Natural killer cell treated with Interleukin-12 subunit alpha and Interleukin-12 subunit beta and Interleukin-15 and Interleukin-18, amount 100 ng/mL, for 72 hours (primary cell): ENCODE data around the gene PROC. TPM values are rescaled to one million over a fixed set of nuclear protein-coding genes. Genes with fewer than 3 reads are reported as not detected.
"Not testable (repeated sequence)": the region's sequence is repeated elsewhere in the genome, so short reads cannot be mapped to it uniquely, and the experiment has no call there.

ENCODE experiments used
- ATAC-seq, 2 donors: fragments of 150-1000 bp; cut with Tn5 transposase in 1 of 2; sonication (Bioruptor Pico), chemical (Tn5 transposase) in 1 of 2; 2 replicates each; pipeline ENCODE4 v1.10.0; 2021
- DNase-seq: peaks from one replicate; pipeline ENCODE4 v3.0.0; 2022; ENCODE audit warnings: low spot score
- H3K27ac Mint-ChIP-seq, 2 donors: 1 replicate in 1 of 2; 2 replicates in 1 of 2; pipeline ENCODE4 v1.8.0; 2022; ENCODE audit warnings: mixed read lengths in 2 of 2, mild to moderate bottlenecking in 1 of 2, moderate library complexity in 1 of 2
- H3K27me3 Mint-ChIP-seq, 2 donors: 1 replicate in 1 of 2; 2 replicates in 1 of 2; pipeline ENCODE4 v1.8.0; 2022; ENCODE audit warnings: mixed read lengths in 2 of 2
- H3K36me3 Mint-ChIP-seq: one replicate; pipeline ENCODE4 v1.8.0; 2022; ENCODE audit warnings: mixed read lengths
- H3K4me1 Mint-ChIP-seq, 2 donors: 1 replicate in 1 of 2; 2 replicates in 1 of 2; pipeline ENCODE4 v1.8.0; 2022; ENCODE audit warnings: low read depth in 2 of 2, mixed read lengths in 2 of 2, mild to moderate bottlenecking in 1 of 2
- H3K4me3 Mint-ChIP-seq: one replicate; pipeline ENCODE4 v1.8.0; 2022; ENCODE audit warnings: mixed read lengths
- H3K9me3 Mint-ChIP-seq: 2 replicates; pipeline ENCODE4 v1.8.0; 2022; ENCODE audit warnings: mixed read lengths
- total RNA-seq, 2 donors: library from RNA; stranded (reverse); gene quantifications; one replicate each; pipeline ENCODE4 v1.2.3, GENCODE V29; 2022

Gene PROC
- total RNA-seq, 2 donors from 2014 or later: not detected

DNA sequence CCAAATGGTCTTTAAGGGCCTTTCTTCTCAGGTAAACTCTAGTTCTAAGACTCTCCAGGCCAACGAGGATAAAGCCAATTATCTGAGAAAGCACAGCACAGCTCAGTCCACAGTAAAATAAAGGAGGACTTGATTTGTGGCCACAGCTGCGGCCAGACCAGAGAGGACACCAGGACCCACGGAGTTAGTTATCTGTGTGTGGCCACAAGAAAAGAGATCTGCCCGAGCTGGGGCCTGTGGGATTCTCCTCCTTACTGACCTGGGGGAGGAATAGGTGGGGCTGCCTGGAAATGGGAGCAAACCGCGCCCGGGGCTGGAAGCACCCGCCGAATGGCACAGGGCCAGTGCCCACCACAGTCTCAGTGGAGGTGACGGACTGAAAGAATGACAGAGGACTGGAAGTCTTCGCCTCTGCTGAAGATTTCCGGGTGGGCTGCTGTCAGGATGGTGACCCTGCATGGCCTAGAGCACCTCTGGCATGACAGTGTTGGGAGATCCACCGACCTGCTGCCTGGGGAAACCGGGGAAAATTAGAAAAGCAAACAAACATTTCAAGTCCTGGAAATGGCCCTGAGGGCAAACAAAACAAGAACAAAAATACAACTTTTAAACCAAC, 13.3 kb downstream of the PROC start:
- Mint-ChIP-seq H3K4me3 (no peak overlapping the region), H3K27me3 (no peaks in the 10 kb centered on the region), H3K9me3 (no peaks in the 10 kb centered on the region), H3K36me3 (no peaks in the 10 kb centered on the region), H3K27ac (no peak overlapping the region), H3K4me1 (no peaks in the 10 kb centered on the region)
- DNase-seq: no peak
- no peak for ATAC-seq

GRCh38 chr2:127434515-127434914, 16.3 kb downstream of the PROC start:
- Mint-ChIP-seq H3K9me3 (no peaks in the 10 kb centered on the region), H3K36me3 (no peaks in the 10 kb centered on the region), H3K27ac (no peak overlapping the region), H3K4me1 (no peaks in the 10 kb centered on the region), H3K4me3 (no peak overlapping the region), H3K27me3 (no peaks in the 10 kb centered on the region)
- no peak for ATAC-seq
- DNase-seq: no peak

GRCh38 chr2:127437056-127437455, 18.8 kb downstream of the PROC start:
- H3K9me3 Mint-ChIP-seq: peaks cover 1% of the 10 kb centered on the region
- DNase-seq: no peak
- H3K27ac Mint-ChIP-seq: no peak overlapping the region
- H3K4me3 Mint-ChIP-seq: no peak overlapping the region
- no peaks in the 10 kb centered on the region for H3K36me3 Mint-ChIP-seq
- H3K27me3 Mint-ChIP-seq: no peaks in the 10 kb centered on the region
- H3K4me1 Mint-ChIP-seq: no peaks in the 10 kb centered on the region
- ATAC-seq: peak; percentile 41 to 61

DNA sequence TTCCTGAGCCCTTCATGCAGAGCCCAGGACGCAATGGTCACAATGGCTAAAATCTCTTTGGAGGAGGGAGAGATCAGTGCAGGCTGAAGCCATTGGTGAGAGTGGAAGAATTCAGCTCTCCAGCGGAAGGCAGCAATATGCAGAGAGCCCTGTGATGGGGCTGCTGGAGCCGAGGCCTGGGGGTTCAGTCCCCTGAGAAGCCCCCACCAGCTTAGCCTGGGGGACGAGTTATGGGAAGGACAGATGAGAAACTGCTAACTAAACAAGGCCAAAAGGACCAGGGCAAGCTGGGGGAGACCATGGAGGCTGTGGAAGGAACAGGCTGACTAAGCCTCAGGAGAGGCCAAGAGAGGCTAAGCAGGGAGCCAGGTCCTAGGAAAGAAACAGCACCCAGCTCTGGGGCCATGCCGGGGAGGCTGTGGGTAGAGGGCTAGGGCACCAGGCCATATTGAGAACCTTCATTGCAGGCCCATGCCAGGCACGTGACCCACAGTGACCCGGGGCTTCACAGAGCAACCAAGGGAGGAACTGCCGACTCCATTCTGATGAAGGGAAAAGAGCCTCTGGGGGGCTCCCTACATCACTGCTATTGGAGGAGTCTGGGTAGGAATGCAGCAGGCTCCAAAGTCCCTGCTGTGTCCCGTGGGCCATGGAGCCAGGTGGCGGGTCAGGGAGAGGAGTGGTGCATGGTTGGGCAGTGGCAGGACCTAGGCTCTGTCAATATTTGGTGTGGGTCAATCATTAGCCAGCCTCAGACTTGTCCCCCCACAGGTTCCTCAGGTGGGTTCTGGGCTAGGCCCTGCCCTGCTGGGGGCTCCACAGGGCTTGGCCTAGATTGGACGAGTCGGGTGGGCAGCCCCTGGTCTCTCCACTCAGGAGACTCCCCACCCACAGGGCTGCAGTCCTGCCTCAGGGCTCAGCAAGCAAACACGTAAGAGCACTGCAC, 19.8 kb downstream of the PROC start:
- DNase-seq: no peak
- H3K4me1 Mint-ChIP-seq: no peaks in the 10 kb centered on the region
- no peaks in the 10 kb centered on the region for H3K36me3 Mint-ChIP-seq
- H3K27me3 Mint-ChIP-seq: no peaks in the 10 kb centered on the region
- H3K27ac Mint-ChIP-seq: no peak overlapping the region
- peaks cover 3% of the 10 kb centered on the region for H3K9me3 Mint-ChIP-seq
- H3K4me3 Mint-ChIP-seq: no peak overlapping the region
- peak; percentile 15 to 57 for ATAC-seq

- peak; percentile 22 to 28 for ATAC-seq
- peaks cover 3% of the 10 kb centered on the region for H3K9me3 Mint-ChIP-seq
- no peaks in the 10 kb centered on the region for H3K36me3 Mint-ChIP-seq
- no peak for DNase-seq
- H3K4me3 Mint-ChIP-seq: no peak overlapping the region
- no peaks in the 10 kb centered on the region for H3K4me1 Mint-ChIP-seq
- no peaks in the 10 kb centered on the region for H3K27me3 Mint-ChIP-seq
- H3K27ac Mint-ChIP-seq: no peak overlapping the region
Observed at GRCh38 chr2:127439343-127439742, 21.1 kb downstream of the PROC start.

DNA sequence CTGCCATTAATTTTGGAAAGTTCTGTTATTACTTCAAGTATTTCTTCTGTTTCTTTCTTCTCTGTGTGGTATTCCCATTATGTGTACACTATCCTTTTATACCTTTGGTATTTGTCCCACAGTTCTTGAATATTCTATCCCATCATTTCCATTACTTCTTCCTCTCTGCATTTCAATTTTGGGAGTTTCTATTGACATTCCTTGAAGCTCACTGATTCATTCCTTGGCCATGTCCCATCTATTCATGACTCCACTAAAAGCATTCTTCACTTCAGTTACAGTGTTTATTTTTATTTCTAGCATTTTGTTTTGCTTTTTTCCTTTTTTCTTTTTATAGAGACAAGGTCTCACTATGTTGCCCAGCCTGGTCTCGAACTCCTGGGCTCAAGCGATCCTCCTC, 30.3 kb downstream of the PROC start:
- Mint-ChIP-seq H3K27ac (no peak overlapping the region), H3K4me3 (no peak overlapping the region), H3K9me3 (peaks cover 5% of the 10 kb centered on the region), H3K27me3 (peaks cover 2 to 18% of the 10 kb centered on the region in 2 donors), H3K36me3 (peaks cover 5% of the 10 kb centered on the region), H3K4me1 (no peaks in the 10 kb centered on the region)
- ATAC-seq (no peak), DNase-seq (no peak)

GRCh38 chr2:127449414-127449813, 31.2 kb downstream of the PROC start:
- ATAC-seq: no peak
- DNase-seq: no peak
- Mint-ChIP-seq H3K36me3 (peaks cover 5% of the 10 kb centered on the region), H3K27ac (no peak overlapping the region), H3K27me3 (peaks cover 2 to 18% of the 10 kb centered on the region in 2 donors), H3K4me1 (no peaks in the 10 kb centered on the region), H3K4me3 (no peak overlapping the region), H3K9me3 (peaks cover 5% of the 10 kb centered on the region)

GRCh38 chr2:127449898-127450297, 31.7 kb downstream of the PROC start:
- DNase-seq (no peak), ATAC-seq (no peak)
- H3K27me3 Mint-ChIP-seq: peaks cover 2 to 16% of the 10 kb centered on the region in 2 donors
- no peaks in the 10 kb centered on the region for H3K4me1 Mint-ChIP-seq
- peaks cover 4% of the 10 kb centered on the region for H3K36me3 Mint-ChIP-seq
- H3K9me3 Mint-ChIP-seq: peaks cover 4% of the 10 kb centered on the region
- no peak overlapping the region for H3K27ac Mint-ChIP-seq
- no peak overlapping the region for H3K4me3 Mint-ChIP-seq

DNA sequence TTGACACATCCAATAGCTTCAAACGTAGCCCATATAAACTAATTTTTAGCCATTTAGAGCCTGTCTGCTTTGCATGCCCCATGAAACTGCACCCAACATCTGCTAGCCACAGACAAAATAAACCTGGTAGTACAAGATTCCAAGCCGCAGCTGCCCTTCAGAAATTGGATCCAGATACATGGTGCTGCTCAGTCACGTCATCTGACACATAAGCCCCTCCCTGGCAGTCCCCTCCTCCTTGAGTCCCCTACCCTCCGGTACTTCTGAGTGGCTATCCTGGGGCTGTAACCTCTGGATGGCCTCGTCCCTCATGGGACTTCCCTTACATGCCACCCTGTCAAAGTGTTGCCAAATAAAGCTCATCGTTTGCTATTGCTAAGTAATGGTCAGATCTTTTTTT, 33.8 kb downstream of the PROC start:
- DNase-seq (no peak), ATAC-seq (no peak)
- Mint-ChIP-seq H3K27ac (no peak overlapping the region), H3K36me3 (no peaks in the 10 kb centered on the region), H3K4me3 (no peak overlapping the region), H3K9me3 (no peaks in the 10 kb centered on the region), H3K4me1 (no peaks in the 10 kb centered on the region), H3K27me3 (peaks cover 0 to 12% of the 10 kb centered on the region in 2 donors)

- peaks cover 0 to 12% of the 10 kb centered on the region in 2 donors for H3K27me3 Mint-ChIP-seq
- not testable (repeated sequence) for DNase-seq, H3K4me3 Mint-ChIP-seq, H3K4me1 Mint-ChIP-seq, ATAC-seq, H3K9me3 Mint-ChIP-seq, H3K27ac Mint-ChIP-seq, H3K36me3 Mint-ChIP-seq
Observed at GRCh38 chr2:127452423-127452822, 34.2 kb downstream of the PROC start.

DNA sequence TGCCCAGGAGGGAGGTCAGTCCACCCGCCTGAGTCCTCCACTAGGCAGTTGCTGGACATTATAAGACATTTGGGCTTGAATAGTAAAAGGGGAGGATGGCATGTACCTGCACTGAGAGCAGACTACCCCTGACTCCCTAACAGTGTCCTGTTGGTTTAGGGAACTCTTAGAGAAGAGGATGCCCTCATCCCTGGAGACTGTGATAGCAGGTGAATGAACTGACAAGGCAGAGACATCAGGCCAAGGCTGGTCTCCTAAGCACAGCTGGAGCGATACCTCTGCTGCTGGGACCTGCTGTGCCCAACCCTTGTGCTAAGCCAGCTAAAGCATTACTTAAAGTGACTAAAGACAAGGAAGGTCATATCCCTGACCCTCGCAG, 34.8 kb downstream of the PROC start:
- ATAC-seq (peak in 1 of 2 donors; percentile 6), DNase-seq (no peak)
- Mint-ChIP-seq H3K9me3 (no peaks in the 10 kb centered on the region), H3K27me3 (peaks cover 0 to 8% of the 10 kb centered on the region in 2 donors), H3K27ac (no peak overlapping the region), H3K4me3 (no peak overlapping the region), H3K36me3 (no peaks in the 10 kb centered on the region), H3K4me1 (peaks cover 0 to 8% of the 10 kb centered on the region in 2 donors)

GRCh38 chr2:127453392-127454171, 35.4 kb downstream of the PROC start:
- Mint-ChIP-seq H3K36me3 (no peaks in the 10 kb centered on the region), H3K27ac (no peak overlapping the region), H3K9me3 (no peaks in the 10 kb centered on the region), H3K4me1 (peaks cover 0 to 10% of the 10 kb centered on the region in 2 donors), H3K27me3 (peaks cover 0 to 3% of the 10 kb centered on the region in 2 donors), H3K4me3 (no peak overlapping the region)
- DNase-seq (no peak), ATAC-seq (peak in 1 of 2 donors; percentile 45)

DNA sequence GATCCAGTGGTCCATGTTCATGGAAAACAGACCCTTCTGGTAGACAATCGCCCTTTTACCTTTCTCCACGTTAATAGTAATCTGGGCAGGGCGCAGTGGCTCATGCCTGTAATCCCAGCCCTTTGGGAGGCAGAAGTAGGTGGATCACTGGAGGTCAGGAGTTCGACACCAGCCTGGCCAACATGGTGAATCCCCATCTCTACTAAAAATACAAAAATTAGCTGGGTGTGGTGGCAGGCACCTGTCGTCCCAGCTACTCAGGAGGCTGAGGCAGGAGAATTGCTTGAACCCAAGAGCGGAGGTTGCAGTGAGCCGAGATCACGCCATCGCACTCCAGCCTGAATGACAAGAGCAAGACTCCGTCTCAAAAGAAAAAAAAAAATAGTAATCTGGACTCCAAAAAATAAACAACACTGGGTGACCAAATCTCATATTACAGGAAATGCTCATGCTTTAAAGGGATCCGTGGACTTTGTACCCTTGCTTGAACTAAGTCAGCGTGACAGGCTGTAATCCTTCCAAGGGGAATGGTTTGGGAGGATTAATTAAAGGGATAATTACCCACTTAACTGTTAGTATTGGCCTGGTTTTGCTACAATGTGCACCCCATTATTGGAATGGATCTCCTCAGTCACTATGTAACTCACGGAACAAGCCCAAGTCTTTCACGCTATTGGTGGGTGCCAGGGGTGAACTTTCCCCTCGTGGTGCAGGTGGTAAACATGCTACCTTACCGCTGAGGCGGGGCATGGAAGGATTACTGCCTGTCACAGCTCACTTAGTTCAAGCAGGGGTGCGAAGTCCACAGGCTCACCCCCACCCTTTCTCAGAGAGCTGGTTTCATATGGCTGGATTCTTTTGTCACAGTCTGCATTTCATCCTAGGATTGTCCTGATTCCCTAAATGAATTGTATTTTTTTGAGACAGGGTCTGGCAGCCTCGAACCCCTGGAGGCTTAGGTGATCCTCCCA, 36.7 kb downstream of the PROC start:
- Mint-ChIP-seq H3K9me3 (no peaks in the 10 kb centered on the region), H3K36me3 (no peaks in the 10 kb centered on the region), H3K4me3 (no peak overlapping the region), H3K4me1 (peaks cover 0 to 10% of the 10 kb centered on the region in 2 donors), H3K27ac (no peak overlapping the region), H3K27me3 (no peaks in the 10 kb centered on the region)
- ATAC-seq (no peak), DNase-seq (no peak)
